Measurements from ENCODE around the gene TCTN2. TPM values are rescaled to one million over a fixed set of nuclear protein-coding genes. Genes with fewer than 3 reads are reported as not detected.
A peak's percentile ranks its signal among the peaks of the same experiment; 100 is the strongest.

Gene TCTN2
- total RNA-seq, 1 donor from 2014 or later = 9.2 TPM

GRCh38 chr12:123659996-123660727 is 10.8 kb upstream of the TCTN2 start:
- Mint-ChIP-seq H3K36me3 (ENCODE audit: low read depth, unreplicated experiment) (peaks cover 15% of the 10 kb centered on the region), H3K9me3 (ENCODE audit: unreplicated experiment) (no peaks in the 10 kb centered on the region), H3K27me3 (ENCODE audit: low read depth, unreplicated experiment) (no peaks in the 10 kb centered on the region), H3K4me3 (ENCODE audit: unreplicated experiment) (peak overlapping the region; percentile 43), H3K4me1 (ENCODE audit: low read depth, unreplicated experiment) (peaks cover 16% of the 10 kb centered on the region), H3K27ac (ENCODE audit: unreplicated experiment) (peak overlapping the region; percentile 79)
- no peak for TF ChIP-seq EZH2 (IDR thresholded peaks at IDR 0.05; ENCODE audit: insufficient read depth, low read length)
- TF ChIP-seq CTCF (IDR thresholded peaks at IDR 0.05; ENCODE audit: insufficient read depth, low read depth, low read length) = no peak
- Histone ChIP-seq H2AFZ (ENCODE audit: low read depth, low read length) (peak overlapping the region; percentile 46), H4K20me1 (ENCODE audit: insufficient read depth, low read length) (no peaks in the 10 kb centered on the region), H3K4me1 (ENCODE audit: insufficient read depth, low read length) (peaks cover 16% of the 10 kb centered on the region), H3K79me2 (ENCODE audit: insufficient read depth, low read length) (no peaks in the 10 kb centered on the region), H3K36me3 (ENCODE audit: insufficient read depth, low read length) (peaks cover 21% of the 10 kb centered on the region), H3K4me2 (ENCODE audit: low read length) (peak overlapping the region; percentile 72), H3K27me3 (ENCODE audit: insufficient read depth, low read length) (no peaks in the 10 kb centered on the region), H3K9me3 (ENCODE audit: insufficient read depth, low read depth, low read length) (no peaks in the 10 kb centered on the region), H3K27ac (ENCODE audit: low read depth, low read length) (peak overlapping the region; percentile 77), H3K4me3 (ENCODE audit: insufficient read depth, low read depth, low read length) (no peak overlapping the region), H3K9ac (ENCODE audit: low read length) (peak overlapping the region; percentile 58)
- FAIRE-seq (peak; percentile 92), DNase-seq (ENCODE audit: low read depth) (peak; percentile 79)

- Histone ChIP-seq H3K27me3 (ENCODE audit: insufficient read depth, low read length) (no peaks in the 10 kb centered on the region), H3K9me3 (ENCODE audit: insufficient read depth, low read depth, low read length) (no peaks in the 10 kb centered on the region), H3K27ac (ENCODE audit: low read depth, low read length) (no peak overlapping the region), H2AFZ (ENCODE audit: low read depth, low read length) (no peak overlapping the region), H3K4me1 (ENCODE audit: insufficient read depth, low read length) (peaks cover 13% of the 10 kb centered on the region), H4K20me1 (ENCODE audit: insufficient read depth, low read length) (no peaks in the 10 kb centered on the region), H3K79me2 (ENCODE audit: insufficient read depth, low read length) (no peaks in the 10 kb centered on the region), H3K36me3 (ENCODE audit: insufficient read depth, low read length) (peaks cover 5% of the 10 kb centered on the region), H3K4me2 (ENCODE audit: low read length) (no peak overlapping the region), H3K9ac (ENCODE audit: low read length) (no peak overlapping the region), H3K4me3 (ENCODE audit: insufficient read depth, low read depth, low read length) (no peak overlapping the region)
- no peak for DNase-seq (ENCODE audit: low read depth)
- no peak for TF ChIP-seq EZH2 (IDR thresholded peaks at IDR 0.05; ENCODE audit: insufficient read depth, low read length)
- no peak for TF ChIP-seq CTCF (IDR thresholded peaks at IDR 0.05; ENCODE audit: insufficient read depth, low read depth, low read length)
- peaks cover 11% of the 10 kb centered on the region for H3K36me3 Mint-ChIP-seq (ENCODE audit: low read depth, unreplicated experiment)
- no peak overlapping the region for H3K27ac Mint-ChIP-seq (ENCODE audit: unreplicated experiment)
- no peak for FAIRE-seq
- H3K4me1 Mint-ChIP-seq (ENCODE audit: low read depth, unreplicated experiment) = peaks cover 2% of the 10 kb centered on the region
- H3K9me3 Mint-ChIP-seq (ENCODE audit: unreplicated experiment) = no peaks in the 10 kb centered on the region
- no peaks in the 10 kb centered on the region for H3K27me3 Mint-ChIP-seq (ENCODE audit: low read depth, unreplicated experiment)
- H3K4me3 Mint-ChIP-seq (ENCODE audit: unreplicated experiment) = no peak overlapping the region
These were observed 3.1 kb upstream of the TCTN2 start for GRCh38 chr12:123667771-123668170.

GRCh38 chr12:123671876-123672275 is 963 bp downstream of the TCTN2 start:
- DNase-seq (ENCODE audit: low read depth) (peak; percentile 68), FAIRE-seq (no peak)
- Histone ChIP-seq H3K9ac (ENCODE audit: low read length) (peak overlapping the region; percentile 83), H3K79me2 (ENCODE audit: insufficient read depth, low read length) (no peaks in the 10 kb centered on the region), H3K36me3 (ENCODE audit: insufficient read depth, low read length) (no peaks in the 10 kb centered on the region), H3K4me1 (ENCODE audit: insufficient read depth, low read length) (peaks cover 13% of the 10 kb centered on the region), H3K4me3 (ENCODE audit: insufficient read depth, low read depth, low read length) (peak overlapping the region; percentile 90), H3K9me3 (ENCODE audit: insufficient read depth, low read depth, low read length) (no peaks in the 10 kb centered on the region), H3K27ac (ENCODE audit: low read depth, low read length) (peak overlapping the region; percentile 2), H2AFZ (ENCODE audit: low read depth, low read length) (peak overlapping the region; percentile 93), H3K4me2 (ENCODE audit: low read length) (peak overlapping the region; percentile 98), H4K20me1 (ENCODE audit: insufficient read depth, low read length) (no peaks in the 10 kb centered on the region), H3K27me3 (ENCODE audit: insufficient read depth, low read length) (no peaks in the 10 kb centered on the region)
- peak overlapping the region; percentile 90 for H3K4me3 Mint-ChIP-seq (ENCODE audit: unreplicated experiment)
- H3K9me3 Mint-ChIP-seq (ENCODE audit: unreplicated experiment) = no peaks in the 10 kb centered on the region
- no peak for TF ChIP-seq CTCF (IDR thresholded peaks at IDR 0.05; ENCODE audit: insufficient read depth, low read depth, low read length)
- TF ChIP-seq EZH2 (IDR thresholded peaks at IDR 0.05; ENCODE audit: insufficient read depth, low read length) = no peak
- peaks cover 2% of the 10 kb centered on the region for H3K4me1 Mint-ChIP-seq (ENCODE audit: low read depth, unreplicated experiment)
- no peaks in the 10 kb centered on the region for H3K27me3 Mint-ChIP-seq (ENCODE audit: low read depth, unreplicated experiment)
- peaks cover 9% of the 10 kb centered on the region for H3K36me3 Mint-ChIP-seq (ENCODE audit: low read depth, unreplicated experiment)
- no peak overlapping the region for H3K27ac Mint-ChIP-seq (ENCODE audit: unreplicated experiment)

All from astrocyte (in vitro differentiated cells and primary cell).